Activated naive CD4-positive, alpha-beta T cell treated with anti-CD3 and anti-CD28 coated beads, Interleukin-2, amount 50 U/mL, for 72 hours (primary cell): Measurements from ENCODE around the gene PALM3. TPM values are rescaled to one million over a fixed set of nuclear protein-coding genes. Genes with fewer than 3 reads are reported as not detected.

Experiments used
- total RNA-seq, 2 donors: library from RNA; stranded (reverse); gene quantifications; one replicate each; pipeline ENCODE4 v1.2.3, GENCODE V29; 2022

Gene PALM3
- total RNA-seq, 2 donors from 2014 or later: not detected

Other genes starting within 250 kb of the PALM3 start
- gene NANOS3, start 184.9 kb downstream of the PALM3 start, total RNA-seq: under 1 TPM; 0.88 to 0.98 TPM
- 10 to 100 TPM in 1 of 2 donors, 1 to 10 TPM in 1; 5.1 to 10.5 TPM for gene BRME1, start 156.0 kb downstream of the PALM3 start, total RNA-seq
- 10 to 100 TPM; 29.4 to 57.9 TPM for gene CC2D1A, start 155.9 kb downstream of the PALM3 start, total RNA-seq
- gene PODNL1, start 123.7 kb downstream of the PALM3 start, total RNA-seq: under 1 TPM in 1 of 2 donors, not detected in 1; 0.34 TPM
- 10 to 100 TPM; 59.0 to 90.0 TPM for gene DCAF15, start 109.6 kb downstream of the PALM3 start, total RNA-seq
- gene RFX1, start 55.8 kb downstream of the PALM3 start, total RNA-seq: 10 to 100 TPM in 1 of 2 donors, 1 to 10 TPM in 1; 9.7 to 14.5 TPM
- gene RLN3, start 33.9 kb downstream of the PALM3 start, total RNA-seq: not detected
- 10 to 100 TPM; 59.6 to 68.0 TPM for gene IL27RA, start 30.3 kb downstream of the PALM3 start, total RNA-seq
- 1 to 10 TPM; 1.2 to 4.2 TPM for gene MISP3, start 10.7 kb upstream of the PALM3 start, total RNA-seq
- not detected for gene C19orf67, start 23.7 kb upstream of the PALM3 start, total RNA-seq
- gene SAMD1, start 28.7 kb upstream of the PALM3 start, total RNA-seq: 100 to 1,000 TPM in 1 of 2 donors, 10 to 100 TPM in 1; 39.7 to 101 TPM
- gene PRKACA, start 55.7 kb upstream of the PALM3 start, total RNA-seq: 10 to 100 TPM; 66.3 to 84.5 TPM
- 10 to 100 TPM; 68.3 to 76.1 TPM for gene ASF1B, start 74.5 kb upstream of the PALM3 start, total RNA-seq
- gene ADGRL1, start 144.1 kb upstream of the PALM3 start, total RNA-seq: 10 to 100 TPM in 1 of 2 donors, 1 to 10 TPM in 1; 9.2 to 25.7 TPM